ENCODE data around the gene SP1.
"Not testable (repeated sequence)": the region's sequence is repeated elsewhere in the genome, so short reads cannot be mapped to it uniquely, and the experiment has no call there.

Gene SP1

GRCh38 chr12:53414756-53415417 is 34.9 kb downstream of the SP1 start:
- no peak for DNase-seq (ENCODE audit: low spot score)

- DNase-seq (ENCODE audit: low spot score): not testable (repeated sequence)
These were observed 35.9 kb downstream of the SP1 start for GRCh38 chr12:53415752-53416389.

GRCh38 chr12:53417291-53417816 is 37.4 kb downstream of the SP1 start:
- DNase-seq (ENCODE audit: low spot score): not testable (repeated sequence)

- no peak for DNase-seq (ENCODE audit: low spot score)
These were observed 38.2 kb downstream of the SP1 start for GRCh38 chr12:53418221-53418620.

GRCh38 chr12:53419756-53420155 is 39.8 kb downstream of the SP1 start:
- no peak for DNase-seq (ENCODE audit: low spot score)

- not testable (repeated sequence) for DNase-seq (ENCODE audit: low spot score)
These were observed 42.3 kb downstream of the SP1 start for GRCh38 chr12:53422247-53422646.

GRCh38 chr12:53423597-53423996 is 43.6 kb downstream of the SP1 start, which contains the start of gene AMHR2:
Gene AMHR2 (plus strand): TSS chr12:53423855. CDS start chr12:53423935, 80 bp downstream.
- DNase-seq (ENCODE audit: low spot score): no peak

GRCh38 chr12:53424626-53425514 is 44.9 kb downstream of the SP1 start:
- DNase-seq (ENCODE audit: low spot score): no peak

GRCh38 chr12:53425515-53426150 is 45.7 kb downstream of the SP1 start:
- DNase-seq (ENCODE audit: low spot score): no peak

GRCh38 chr12:53427905-53428594 is 48.1 kb downstream of the SP1 start:
- no peak for DNase-seq (ENCODE audit: low spot score)

GRCh38 chr12:53428741-53429140 is 48.8 kb downstream of the SP1 start:
- no peak for DNase-seq (ENCODE audit: low spot score)

- DNase-seq (ENCODE audit: low spot score): no peak
These were observed 50.1 kb downstream of the SP1 start for GRCh38 chr12:53430116-53430515.

GRCh38 chr12:53431187-53431586 is 51.2 kb downstream of the SP1 start:
- DNase-seq (ENCODE audit: low spot score): no peak

GRCh38 chr12:53435326-53435725 is 55.4 kb downstream of the SP1 start:
- DNase-seq (ENCODE audit: low spot score): not testable (repeated sequence)

- DNase-seq (ENCODE audit: low spot score): not testable (repeated sequence)
These were observed 59.6 kb downstream of the SP1 start for GRCh38 chr12:53439582-53439981.

- DNase-seq (ENCODE audit: low spot score): peak; percentile 99
These were observed 61.3 kb downstream of the SP1 start, which contains the start of gene PRR13 for GRCh38 chr12:53441040-53441833. Gene PRR13 (plus strand): TSS chr12:53441734. CDS start chr12:53442715, 981 bp downstream.

- DNase-seq (ENCODE audit: low spot score): no peak
These were observed 64.0 kb downstream of the SP1 start for GRCh38 chr12:53443955-53444354.

GRCh38 chr12:53444593-53445325 is 64.8 kb downstream of the SP1 start:
- DNase-seq (ENCODE audit: low spot score): not testable (repeated sequence)

GRCh38 chr12:53450936-53451335 is 71.0 kb downstream of the SP1 start:
- no peak for DNase-seq (ENCODE audit: low spot score)

Measured in hematopoietic multipotent progenitor cell treated with erythropoietin and hydrocortisone succinate and interleukin-3 and kit ligand, for 15 days (in vitro differentiated cells).